Stomach (tissue), 4 donors: ENCODE measurements around the gene SLC22A31.

Experiments used
- EP300 ChIP-seq: sonication (generic); formaldehyde crosslinking; IDR thresholded peaks from one replicate; pipeline ENCODE4 v1.6.1; 2017; ENCODE audit warnings: antibody characterized with exemption
- POLR2A ChIP-seq, 4 donors: fragments of 450-650 bp; IDR thresholded peaks; one replicate each; pipeline ENCODE4 v1.6.1; 2016; ENCODE audit warnings: antibody characterized with exemption in 4 of 4, control low read depth in 2 of 4, mild to moderate bottlenecking in 1 of 4, moderate library complexity in 1 of 4
- POLR2AphosphoS5 ChIP-seq, 3 donors: sonication (generic); formaldehyde crosslinking; IDR thresholded peaks; one replicate each; pipeline ENCODE4 v1.6.1; 2016; ENCODE audit warnings: antibody characterized with exemption in 3 of 3
- TF ChIP-seq, protein P1 (sequence below), 7 experiments: fragments of 450-650 bp in 4 of 7; fragments of 200-600 bp in 3 of 7; sonication (generic) in 3 of 7; IDR thresholded peaks; one replicate each; pipeline ENCODE4 v1.5.1; 2016 to 2019; ENCODE audit warnings: antibody characterized with exemption in 7 of 7, control low read depth in 2 of 7, mild to moderate bottlenecking in 1 of 7

DNA sequence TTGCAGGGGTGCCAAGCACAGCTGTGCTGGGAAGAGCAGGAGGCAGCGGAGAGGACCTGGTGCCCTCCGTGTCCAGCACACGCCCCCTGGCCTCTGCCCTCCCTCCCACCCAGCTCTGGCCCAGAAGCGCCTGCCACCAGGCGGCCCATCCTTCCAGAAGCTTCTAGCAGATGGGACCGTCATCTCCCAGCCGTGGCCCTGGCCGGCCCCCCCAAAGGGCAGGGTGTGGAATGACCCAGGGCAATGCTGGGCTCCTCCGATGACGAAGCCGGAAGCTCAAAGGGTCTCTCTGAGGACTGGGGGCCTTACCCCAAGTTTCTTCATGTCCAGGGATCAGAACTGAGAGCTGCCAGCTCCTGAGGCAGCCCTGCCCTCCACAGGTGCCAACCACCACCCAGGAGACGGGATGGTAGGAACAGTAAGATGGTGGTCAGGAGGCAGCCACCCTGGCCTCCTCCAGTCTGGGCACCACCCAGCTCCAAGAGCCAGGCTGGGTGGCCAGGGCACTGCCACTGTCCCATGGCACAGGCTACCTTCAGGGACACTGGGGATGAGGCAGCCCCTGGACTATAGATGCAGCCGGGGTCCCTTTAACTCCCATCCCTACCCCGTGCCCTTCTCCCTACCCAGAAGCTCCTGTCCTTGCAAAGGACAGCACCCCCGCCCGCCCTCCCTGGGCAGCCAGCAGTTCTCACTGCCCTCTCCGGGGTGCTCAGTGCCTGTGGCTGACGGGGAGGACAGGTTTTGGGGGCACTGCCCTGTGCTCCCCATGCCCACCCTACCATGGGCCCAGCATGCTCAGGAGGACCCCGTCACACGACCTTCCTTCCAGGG, 35.3 kb downstream of the SLC22A31 start:
- TF ChIP-seq, protein P1, sequence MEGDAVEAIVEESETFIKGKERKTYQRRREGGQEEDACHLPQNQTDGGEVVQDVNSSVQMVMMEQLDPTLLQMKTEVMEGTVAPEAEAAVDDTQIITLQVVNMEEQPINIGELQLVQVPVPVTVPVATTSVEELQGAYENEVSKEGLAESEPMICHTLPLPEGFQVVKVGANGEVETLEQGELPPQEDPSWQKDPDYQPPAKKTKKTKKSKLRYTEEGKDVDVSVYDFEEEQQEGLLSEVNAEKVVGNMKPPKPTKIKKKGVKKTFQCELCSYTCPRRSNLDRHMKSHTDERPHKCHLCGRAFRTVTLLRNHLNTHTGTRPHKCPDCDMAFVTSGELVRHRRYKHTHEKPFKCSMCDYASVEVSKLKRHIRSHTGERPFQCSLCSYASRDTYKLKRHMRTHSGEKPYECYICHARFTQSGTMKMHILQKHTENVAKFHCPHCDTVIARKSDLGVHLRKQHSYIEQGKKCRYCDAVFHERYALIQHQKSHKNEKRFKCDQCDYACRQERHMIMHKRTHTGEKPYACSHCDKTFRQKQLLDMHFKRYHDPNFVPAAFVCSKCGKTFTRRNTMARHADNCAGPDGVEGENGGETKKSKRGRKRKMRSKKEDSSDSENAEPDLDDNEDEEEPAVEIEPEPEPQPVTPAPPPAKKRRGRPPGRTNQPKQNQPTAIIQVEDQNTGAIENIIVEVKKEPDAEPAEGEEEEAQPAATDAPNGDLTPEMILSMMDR (IDR thresholded peaks at IDR 0.05), result no peak
- no peak for TF ChIP-seq POLR2A (IDR thresholded peaks at IDR 0.05)
- no peak for TF ChIP-seq EP300
- no peak for TF ChIP-seq POLR2AphosphoS5 (IDR thresholded peaks at IDR 0.05)
